Epidermal melanocyte (primary cell): ENCODE data around the gene CLDN34.

Source experiments
- DNase-seq: peaks from one replicate; pipeline ENCODE4 v3.0.0; 2011; ENCODE audit warnings: low spot score; ENCODE audit not compliant: insufficient read length

CLDN34 gene

GRCh38 chrX:9966775-9967408 is at the start of gene CLDN34:
Gene CLDN34 (plus strand): TSS chrX:9967358. CDS start chrX:9967358, 0 bp downstream.
- no peak for DNase-seq

- no peak for DNase-seq
Measured at GRCh38 chrX:9917861-9918260, 49.3 kb upstream of the CLDN34 start.

GRCh38 chrX:9919632-9920172 is 47.5 kb upstream of the CLDN34 start:
- DNase-seq, result no peak

GRCh38 chrX:9921407-9921806 is 45.8 kb upstream of the CLDN34 start:
- no peak for DNase-seq

GRCh38 chrX:9923357-9923756 is 43.8 kb upstream of the CLDN34 start:
- DNase-seq, result no peak

- DNase-seq, result no peak
Measured at GRCh38 chrX:9926002-9926401, 41.2 kb upstream of the CLDN34 start.

GRCh38 chrX:9927698-9928482 is 39.3 kb upstream of the CLDN34 start:
- DNase-seq, result no peak

GRCh38 chrX:9935436-9935835 is 31.7 kb upstream of the CLDN34 start:
- DNase-seq, result no peak

GRCh38 chrX:9937761-9938160 is 29.4 kb upstream of the CLDN34 start:
- no peak for DNase-seq

- no peak for DNase-seq
Measured at GRCh38 chrX:9938516-9938915, 28.6 kb upstream of the CLDN34 start.

GRCh38 chrX:9940421-9940820 is 26.7 kb upstream of the CLDN34 start:
- no peak for DNase-seq

GRCh38 chrX:9942086-9942485 is 25.1 kb upstream of the CLDN34 start:
- DNase-seq, result no peak

- DNase-seq, result no peak
Measured at GRCh38 chrX:9943420-9943819, 23.7 kb upstream of the CLDN34 start.

GRCh38 chrX:9947131-9947794 is 19.9 kb upstream of the CLDN34 start:
- no peak for DNase-seq

GRCh38 chrX:9948406-9948805 is 18.8 kb upstream of the CLDN34 start:
- DNase-seq, result no peak

GRCh38 chrX:9952300-9952699 is 14.9 kb upstream of the CLDN34 start:
- no peak for DNase-seq

- DNase-seq, result no peak
Measured at GRCh38 chrX:9953396-9953795, 13.8 kb upstream of the CLDN34 start.

- DNase-seq, result no peak
Measured at GRCh38 chrX:9955506-9955905, 11.7 kb upstream of the CLDN34 start.

GRCh38 chrX:9957743-9958142 is 9.4 kb upstream of the CLDN34 start:
- DNase-seq, result no peak

- DNase-seq, result no peak
Measured at GRCh38 chrX:9958183-9958582, 9.0 kb upstream of the CLDN34 start.

GRCh38 chrX:9961750-9962149 is 5.4 kb upstream of the CLDN34 start:
- no peak for DNase-seq

GRCh38 chrX:9977635-9978034 is 10.5 kb downstream of the CLDN34 start:
- DNase-seq, result no peak
